GM15510 (cell line): Measurements from ENCODE around the gene GEMIN7.

Source experiments
- POLR2A ChIP-seq: IDR thresholded peaks from 3 replicates; pipeline ENCODE4 v1.6.1; 2011; ENCODE audit warnings: borderline replicate concordance; ENCODE audit not compliant: insufficient read length; ENCODE audit errors: extremely low read depth

GEMIN7 gene

GRCh38 chr19:45101806-45102205, 22.7 kb downstream of the GEMIN7 start:
- no peak for TF ChIP-seq POLR2A

DNA sequence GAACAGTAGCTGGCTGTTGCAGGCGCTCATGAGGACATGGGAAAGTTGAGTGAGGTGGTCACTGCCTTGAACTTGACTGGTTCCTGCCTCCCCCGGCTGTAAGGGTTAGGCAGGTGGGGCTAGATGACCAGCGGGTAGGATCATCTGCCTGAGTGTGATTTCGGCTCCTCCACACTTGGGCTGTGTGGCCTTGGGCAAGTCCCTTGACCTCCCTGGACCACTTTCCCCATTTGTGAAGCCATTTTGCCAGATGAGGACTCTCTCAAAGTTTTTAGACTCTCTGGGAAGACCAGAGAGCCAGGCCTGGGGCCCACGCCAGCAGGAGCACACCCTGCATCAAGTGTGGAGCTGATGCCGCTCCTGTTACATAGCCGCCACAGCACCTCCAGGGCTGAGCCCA, 23.4 kb downstream of the GEMIN7 start:
- no peak for TF ChIP-seq POLR2A

GRCh38 chr19:45103156-45103507, 24.1 kb downstream of the GEMIN7 start:
- TF ChIP-seq POLR2A, result no peak

DNA sequence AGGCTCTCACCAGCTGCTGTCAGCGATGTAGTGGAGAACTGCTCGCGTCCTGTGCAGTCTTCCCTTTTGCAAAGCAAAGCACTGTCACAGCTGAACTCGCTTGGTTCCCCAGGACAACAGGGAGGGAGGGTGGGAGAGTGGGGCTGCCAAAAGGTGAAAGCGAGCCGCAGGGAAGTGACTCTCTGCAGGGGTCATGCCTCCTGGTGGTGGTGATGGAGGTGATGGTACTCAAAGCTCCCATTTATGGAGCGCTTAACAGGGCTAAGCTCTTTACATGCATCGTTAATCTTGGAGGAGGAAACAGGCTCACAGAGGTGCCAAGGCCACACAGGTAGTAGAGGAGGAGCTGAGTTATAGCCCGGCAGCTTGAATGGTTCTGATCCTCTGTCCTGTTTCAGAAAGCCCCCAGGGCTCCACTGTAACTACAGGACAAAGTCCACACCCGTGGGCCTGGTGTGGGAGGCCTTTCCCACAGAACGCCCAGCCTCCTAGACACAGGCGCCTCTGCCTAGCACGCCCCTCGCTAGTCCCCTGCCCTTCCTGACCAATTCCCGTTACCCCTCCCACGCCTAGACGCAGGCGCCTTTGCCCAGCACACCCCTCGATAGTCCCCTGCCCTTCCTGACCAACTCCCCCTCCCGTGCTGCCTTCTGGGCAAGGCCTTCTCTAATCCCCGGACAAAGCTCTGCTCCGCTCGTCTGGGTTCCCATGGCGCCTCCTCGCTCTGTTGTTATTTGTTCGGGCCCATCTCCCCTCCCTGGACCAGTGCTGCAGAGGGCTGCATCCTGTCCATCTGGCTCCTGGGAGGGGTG, 24.7 kb downstream of the GEMIN7 start:
- no peak for TF ChIP-seq POLR2A

DNA sequence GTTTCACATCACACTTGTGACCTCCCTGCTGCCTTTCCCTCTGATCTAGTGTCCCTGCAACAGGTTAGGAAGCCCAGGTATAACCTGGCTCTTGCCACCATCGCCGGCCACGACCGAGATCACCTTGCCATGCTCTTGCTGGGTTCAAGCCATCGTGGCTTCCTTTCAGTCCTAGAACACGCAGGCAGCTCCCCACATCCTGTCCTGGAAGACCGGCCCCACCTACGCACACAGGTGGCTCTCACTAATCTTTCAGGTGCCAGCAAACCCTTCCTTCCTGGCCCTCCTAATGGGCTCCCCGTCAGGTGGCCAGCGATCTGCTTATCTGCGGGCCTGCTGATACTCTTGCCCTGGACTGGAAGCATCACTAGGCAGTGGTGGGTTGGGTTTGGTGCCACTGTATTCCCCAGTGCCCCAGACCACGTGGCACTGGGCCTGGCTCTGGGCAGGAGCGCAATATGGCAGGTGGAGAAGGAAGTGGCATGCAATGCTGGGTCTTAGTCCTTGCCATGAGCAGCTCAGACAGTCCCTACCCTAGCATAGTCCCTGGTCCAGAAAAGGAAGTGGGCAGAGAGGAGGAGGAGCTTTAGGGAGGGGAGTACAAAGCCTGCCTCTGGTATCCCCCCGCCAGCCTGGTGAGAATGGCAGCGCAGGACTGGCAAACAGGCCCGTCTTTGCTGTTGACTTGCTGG, 25.7 kb downstream of the GEMIN7 start:
- no peak for TF ChIP-seq POLR2A

DNA sequence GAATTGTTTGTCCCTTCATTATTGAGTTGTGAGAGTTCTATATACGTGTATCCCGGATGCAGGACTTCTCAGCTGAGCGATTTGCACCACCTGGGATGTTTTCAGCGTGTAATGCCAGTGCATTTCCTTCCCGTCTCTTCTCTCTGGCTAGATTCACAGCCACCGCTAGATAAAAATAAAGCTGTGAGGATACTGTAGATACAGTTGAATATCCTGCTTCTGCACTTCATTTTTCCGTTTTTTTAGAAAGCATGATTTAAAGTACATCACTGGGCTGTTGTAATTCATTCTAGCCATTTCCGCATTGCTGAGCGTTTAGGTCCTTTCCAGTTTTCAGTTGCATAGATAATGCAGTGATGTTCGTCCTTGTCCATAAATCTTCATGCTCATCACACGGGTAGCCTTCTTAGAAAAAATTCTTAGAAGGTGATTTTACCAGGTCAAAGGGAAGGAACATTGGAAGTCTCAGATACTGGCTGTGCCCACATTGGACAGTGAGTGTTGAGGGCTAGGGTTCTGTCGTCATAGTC, 28.6 kb downstream of the GEMIN7 start:
- no peak for TF ChIP-seq POLR2A

GRCh38 chr19:45110851-45111266, 31.8 kb downstream of the GEMIN7 start:
- TF ChIP-seq POLR2A, result no peak

GRCh38 chr19:45112111-45112827, 33.2 kb downstream of the GEMIN7 start:
- no peak for TF ChIP-seq POLR2A

DNA sequence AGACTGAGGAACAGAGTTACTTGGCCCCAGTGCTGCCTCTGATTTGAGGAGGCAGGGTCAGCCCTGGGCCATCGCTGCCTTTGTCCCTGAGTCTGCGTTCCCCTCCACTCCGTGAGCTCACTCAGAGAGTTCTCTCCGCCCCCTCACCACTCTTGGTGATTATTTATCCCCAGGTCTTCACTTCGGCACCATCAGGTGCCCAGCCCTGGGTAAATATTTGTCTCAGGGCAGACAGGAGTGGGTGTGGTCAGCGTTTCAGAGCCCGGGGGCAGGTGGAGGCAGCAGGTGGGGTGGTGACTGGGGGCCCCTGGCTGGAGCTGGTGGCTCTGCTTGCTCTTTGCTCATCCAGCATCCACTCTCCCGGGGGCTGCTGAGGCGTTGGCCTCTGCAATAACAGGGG, 34.6 kb downstream of the GEMIN7 start:
- no peak for TF ChIP-seq POLR2A

DNA sequence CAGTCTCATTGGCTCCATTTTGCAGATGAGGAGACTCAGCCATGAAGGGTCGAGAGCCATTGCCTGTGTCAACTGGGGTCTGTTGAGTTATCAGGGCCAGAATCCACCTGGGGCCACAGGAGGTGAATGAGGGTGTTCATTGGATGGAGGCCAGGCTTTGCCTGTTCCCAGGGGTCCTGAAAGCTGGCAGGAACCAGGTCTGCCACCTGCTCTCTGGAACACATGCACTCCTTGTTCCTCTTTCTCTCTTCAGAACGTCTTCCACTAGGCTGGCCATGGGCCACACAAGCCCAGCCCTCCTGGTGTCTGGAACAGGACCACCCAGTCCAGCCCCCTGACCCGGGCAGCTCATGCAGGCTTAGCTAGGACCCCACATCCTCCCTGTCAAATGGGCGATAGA, 35.1 kb downstream of the GEMIN7 start:
- no peak for TF ChIP-seq POLR2A

DNA sequence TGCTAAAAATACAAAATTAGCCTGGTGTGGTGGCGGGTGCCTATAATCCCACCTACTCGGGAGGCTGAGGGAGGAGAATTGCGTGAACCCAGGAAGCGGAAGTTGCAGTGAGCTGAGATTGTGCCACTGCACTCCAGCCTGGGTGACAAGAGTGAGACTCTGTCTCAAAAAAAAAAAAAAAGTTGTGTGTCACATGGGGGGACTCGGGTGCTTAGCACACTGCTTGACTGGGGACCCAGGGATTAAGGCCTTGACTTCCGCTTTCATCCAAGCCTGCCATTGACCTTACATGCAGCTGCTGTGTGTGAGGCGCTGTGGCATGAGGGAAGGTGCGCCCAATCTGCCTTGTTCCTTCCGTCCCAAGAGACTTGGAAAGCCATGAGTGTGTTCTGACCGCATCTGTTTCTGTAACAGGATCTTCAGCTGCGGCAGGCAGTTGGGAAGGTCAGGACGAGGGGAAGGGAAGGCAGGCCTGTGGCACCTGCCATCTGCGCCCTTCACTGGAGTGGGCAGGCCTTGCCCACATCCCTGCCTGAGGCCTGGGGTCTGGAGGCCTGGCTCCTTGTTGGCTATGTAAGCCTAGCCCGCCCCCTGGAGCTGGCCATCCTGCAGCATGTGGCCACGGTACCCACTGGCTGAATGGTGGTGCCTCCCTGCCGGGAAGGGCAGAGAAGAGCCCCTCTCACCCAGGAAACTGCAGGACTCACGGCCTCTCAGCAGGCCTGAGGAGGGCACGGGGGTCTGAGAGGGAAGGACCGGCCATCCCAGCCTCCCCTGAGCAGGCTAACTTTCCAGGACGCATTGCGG, 37.0 kb downstream of the GEMIN7 start:
- TF ChIP-seq POLR2A, result no peak

- no peak for TF ChIP-seq POLR2A
Observed at GRCh38 chr19:45117167-45117594, 38.1 kb downstream of the GEMIN7 start.

- TF ChIP-seq POLR2A, result no peak
Observed at GRCh38 chr19:45117671-45118070, 38.6 kb downstream of the GEMIN7 start.

DNA sequence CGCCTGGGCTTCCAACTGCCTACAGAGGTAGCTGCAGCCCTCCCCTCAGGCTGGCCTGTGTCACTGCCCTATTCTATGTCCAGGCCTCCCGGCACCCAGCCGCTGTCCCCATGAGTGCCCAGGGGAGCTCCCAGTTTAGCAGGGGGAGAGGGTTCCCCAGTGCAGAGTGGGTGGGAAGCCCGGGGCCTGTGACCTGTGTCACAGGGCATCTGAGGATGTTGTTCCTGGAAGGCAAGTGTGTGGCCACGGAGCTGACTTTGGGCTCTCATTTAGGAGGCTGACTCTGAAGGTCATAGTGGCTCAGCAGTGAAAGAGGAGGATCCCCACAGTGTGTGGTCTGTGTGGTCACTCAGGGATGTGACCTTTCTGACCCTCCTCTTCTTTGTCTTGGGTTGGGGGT, 39.0 kb downstream of the GEMIN7 start:
- TF ChIP-seq POLR2A, result no peak
